Type B pancreatic cell (in vitro differentiated cells): Measurements from ENCODE around the gene SYT7. TPM values are rescaled to one million over a fixed set of nuclear protein-coding genes. Genes with fewer than 3 reads are reported as not detected.

Experiments used
- DNase-seq: peaks from one replicate; pipeline ENCODE4 v3.0.0; 2021; ENCODE audit warnings: mixed read lengths; ENCODE audit not compliant: unreplicated experiment; ENCODE audit errors: extremely low spot score
- H3K27ac Mint-ChIP-seq: 2 replicates; pipeline ENCODE4 v1.8.0; 2021; ENCODE audit warnings: mild to moderate bottlenecking, mixed read lengths
- H3K27me3 Mint-ChIP-seq: 2 replicates; pipeline ENCODE4 v1.8.0; 2021; ENCODE audit warnings: mixed read lengths
- H3K36me3 Mint-ChIP-seq: 2 replicates; pipeline ENCODE4 v1.8.0; 2021; ENCODE audit warnings: mixed read lengths
- H3K4me1 Mint-ChIP-seq: one replicate; pipeline ENCODE4 v1.8.0; 2021; ENCODE audit warnings: mixed read lengths; ENCODE audit not compliant: unreplicated experiment
- H3K4me3 Mint-ChIP-seq: 2 replicates; pipeline ENCODE4 v1.8.0; 2021; ENCODE audit warnings: mild to moderate bottlenecking, mixed read lengths
- H3K9me3 Mint-ChIP-seq: 2 replicates; pipeline ENCODE4 v1.8.0; 2021; ENCODE audit warnings: mixed read lengths
- CTCF ChIP-seq: fragments of 200-600 bp; sonication (generic); conservative IDR thresholded peaks from 2 replicates; pipeline ENCODE4 v1.5.0; 2021; ENCODE audit warnings: antibody characterized with exemption, mild to moderate bottlenecking
- total RNA-seq: library from RNA; stranded (reverse); gene quantifications from 2 replicates; pipeline ENCODE4 v1.2.1, GENCODE V29; 2021; ENCODE audit warnings: low replicate concordance

SYT7 gene
- total RNA-seq, 1 donor from 2014 or later, result 26.5 TPM

- H3K36me3 Mint-ChIP-seq, result no peaks in the 10 kb centered on the region
- no peak overlapping the region for H3K27ac Mint-ChIP-seq
- no peak for DNase-seq
- no peak for TF ChIP-seq CTCF
- H3K27me3 Mint-ChIP-seq, result peaks cover 4% of the 10 kb centered on the region
- peaks cover 10% of the 10 kb centered on the region for H3K4me1 Mint-ChIP-seq
- no peaks in the 10 kb centered on the region for H3K9me3 Mint-ChIP-seq
- H3K4me3 Mint-ChIP-seq, result no peak overlapping the region
These were observed 82.0 kb downstream of the SYT7 start for GRCh38 chr11:61498767-61499341.

- H3K9me3 Mint-ChIP-seq, result no peaks in the 10 kb centered on the region
- no peak for DNase-seq
- H3K27ac Mint-ChIP-seq, result no peak overlapping the region
- no peaks in the 10 kb centered on the region for H3K36me3 Mint-ChIP-seq
- H3K27me3 Mint-ChIP-seq, result peaks cover 4% of the 10 kb centered on the region
- H3K4me1 Mint-ChIP-seq, result peaks cover 5% of the 10 kb centered on the region
- TF ChIP-seq CTCF, result no peak
- no peak overlapping the region for H3K4me3 Mint-ChIP-seq
These were observed 83.0 kb downstream of the SYT7 start for GRCh38 chr11:61497876-61498275.

- H3K4me3 Mint-ChIP-seq, result no peak overlapping the region
- H3K27ac Mint-ChIP-seq, result no peak overlapping the region
- TF ChIP-seq CTCF, result no peak
- H3K4me1 Mint-ChIP-seq, result peaks cover 5% of the 10 kb centered on the region
- DNase-seq, result no peak
- peaks cover 4% of the 10 kb centered on the region for H3K27me3 Mint-ChIP-seq
- H3K36me3 Mint-ChIP-seq, result no peaks in the 10 kb centered on the region
- no peaks in the 10 kb centered on the region for H3K9me3 Mint-ChIP-seq
These were observed 83.4 kb downstream of the SYT7 start for GRCh38 chr11:61497473-61497872.

- Mint-ChIP-seq H3K4me3 (no peak overlapping the region), H3K36me3 (no peaks in the 10 kb centered on the region), H3K4me1 (peaks cover 5% of the 10 kb centered on the region), H3K9me3 (no peaks in the 10 kb centered on the region), H3K27ac (no peak overlapping the region), H3K27me3 (no peaks in the 10 kb centered on the region)
- TF ChIP-seq CTCF, result no peak
- DNase-seq, result no peak
These were observed 84.1 kb downstream of the SYT7 start for GRCh38 chr11:61496602-61497400.

GRCh38 chr11:61495801-61496601 lies 84.9 kb downstream of the SYT7 start:
- TF ChIP-seq CTCF, result no peak
- Mint-ChIP-seq H3K4me3 (no peak overlapping the region), H3K27me3 (no peaks in the 10 kb centered on the region), H3K9me3 (no peaks in the 10 kb centered on the region), H3K36me3 (no peaks in the 10 kb centered on the region), H3K4me1 (peaks cover 5% of the 10 kb centered on the region), H3K27ac (peak overlapping the region; percentile 68)
- DNase-seq, result no peak
